B cell (primary cell): ENCODE measurements around the gene ZBBX. TPM values are rescaled to one million over a fixed set of nuclear protein-coding genes. Genes with fewer than 3 reads are reported as not detected.

Experiments
- ATAC-seq: fragments of 200-7000 bp; cut with Tn5 transposase; one replicate; pipeline ENCODE4 v1.10.0; 2021; ENCODE audit warnings: low read depth, mild to moderate bottlenecking, moderate number of reproducible peaks, moderate library complexity
- CTCF ChIA-PET: fragments of 350-600 bp; sonication (Branson Sonifier 250); formaldehyde crosslinking; loops from one replicate; lab custom pipeline; 2021; ENCODE audit warnings: antibody characterized with exemption, inconsistent platforms; lab: Charles Lee
- POLR2A ChIA-PET: fragments of 350-600 bp; sonication (Branson Sonifier 250); formaldehyde crosslinking; loops from one replicate; lab custom pipeline; 2021; ENCODE audit warnings: antibody characterized with exemption; lab: Charles Lee
- DNase-seq: peaks from one replicate; pipeline ENCODE4 v3.0.0; 2013
- H2AFZ ChIP-seq: 2 replicates; pipeline ENCODE4 v1.6.1; 2012; ENCODE audit warnings: mild to moderate bottlenecking, low read depth, low read length; ENCODE audit not compliant: insufficient read depth, poor library complexity, severe bottlenecking
- H3K27ac ChIP-seq, 2 donors: 1 replicate in 1 of 2; 2 replicates in 1 of 2; pipeline ENCODE4 v1.5.1; 2012 to 2013; ENCODE audit warnings: low read length in 2 of 2, mild to moderate bottlenecking in 2 of 2, moderate library complexity in 1 of 2
- H3K27me3 ChIP-seq, 4 experiments: fragments of 200-600 bp in 1 of 4; sonication (generic) in 1 of 4; replicated peaks in 1 of 4; 1 replicate in 2 of 4; 2 replicates in 2 of 4; pipeline versions ENCODE4 v1.6.1 to v1.7.0; 2013 to 2016; ENCODE audit warnings: low read length in 3 of 4, mild to moderate bottlenecking in 2 of 4, mixed read lengths in 1 of 4, moderate library complexity in 1 of 4; ENCODE audit not compliant: insufficient read depth in 4 of 4, control insufficient read depth in 3 of 4; ENCODE audit errors: control extremely low read depth in 1 of 4
- H3K36me3 ChIP-seq, 2 experiments: replicated peaks in 1 of 2; 1 replicate in 1 of 2; 2 replicates in 1 of 2; pipeline versions ENCODE4 v1.6.1 to v1.7.1; 2013; ENCODE audit warnings: low read length in 1 of 2; ENCODE audit not compliant: insufficient read depth in 2 of 2, control insufficient read depth in 1 of 2; ENCODE audit errors: control extremely low read depth in 1 of 2, extremely low read depth in 1 of 2
- H3K4me1 ChIP-seq, 2 donors: fragments of 200-600 bp in 1 of 2; sonication (generic) in 1 of 2; 1 replicate in 1 of 2; 2 replicates in 1 of 2; pipeline versions ENCODE4 v1.5.1 to v1.6.1; 2013 to 2017; ENCODE audit warnings: low read length in 2 of 2; ENCODE audit not compliant: control insufficient read depth in 2 of 2, insufficient read depth in 2 of 2
- H3K4me2 ChIP-seq: replicated peaks from 2 replicates; pipeline ENCODE3; 2012; ENCODE audit warnings: mild to moderate bottlenecking, low read depth, low read length; ENCODE audit not compliant: poor library complexity, severe bottlenecking
- H3K4me3 ChIP-seq, 5 experiments: fragments of 200-600 bp in 1 of 5; sonication (generic) in 1 of 5; 1 replicate in 3 of 5; 2 replicates in 2 of 5; pipeline versions ENCODE4 v1.5.1 to v1.7.0; 2011 to 2016; ENCODE audit warnings: low read length in 4 of 5, mild to moderate bottlenecking in 4 of 5, low read depth in 2 of 5, control low read depth in 1 of 5, moderate library complexity in 1 of 5; ENCODE audit not compliant: insufficient read depth in 1 of 5; ENCODE audit errors: control extremely low read depth in 1 of 5, extremely low read depth in 1 of 5
- H3K79me2 ChIP-seq: fragments of 200-600 bp; sonication (generic); one replicate; pipeline ENCODE4 v1.6.0; 2016; ENCODE audit warnings: low read length; ENCODE audit not compliant: control insufficient read depth, insufficient read depth
- H3K9ac ChIP-seq: fragments of 200-600 bp; sonication (generic); 2 replicates; pipeline ENCODE4 v1.6.1; 2017; ENCODE audit warnings: mild to moderate bottlenecking, low read length, moderate library complexity
- H3K9me3 ChIP-seq, 3 donors: one replicate each; pipeline versions ENCODE4 v1.6.1 to v1.7.1; 2013; ENCODE audit warnings: low read length in 2 of 3; ENCODE audit not compliant: control insufficient read depth in 2 of 3, insufficient read depth in 1 of 3; ENCODE audit errors: control extremely low read depth in 1 of 3
- H4K20me1 ChIP-seq: 2 replicates; pipeline ENCODE4 v1.6.0; 2012; ENCODE audit warnings: mild to moderate bottlenecking, low read length; ENCODE audit not compliant: insufficient read depth, control insufficient read depth, poor library complexity, severe bottlenecking
- H3K27ac Mint-ChIP-seq: one replicate; pipeline ENCODE4 v1.8.0; 2021; ENCODE audit warnings: mixed read lengths
- H3K27me3 Mint-ChIP-seq: one replicate; pipeline ENCODE4 v1.8.0; 2021; ENCODE audit warnings: mixed read lengths
- H3K4me1 Mint-ChIP-seq: one replicate; pipeline ENCODE4 v1.8.0; 2021; ENCODE audit warnings: mixed read lengths
- H3K4me3 Mint-ChIP-seq: one replicate; pipeline ENCODE4 v1.8.0; 2021; ENCODE audit warnings: mixed read lengths
- H3K9me3 Mint-ChIP-seq: one replicate; pipeline ENCODE4 v1.8.0; 2022; ENCODE audit warnings: mixed read lengths; ENCODE audit not compliant: insufficient read depth
- EZH2 ChIP-seq: IDR thresholded peaks from 2 replicates; pipeline ENCODE4 v1.6.1; 2012; ENCODE audit warnings: borderline replicate concordance, low read depth, mild to moderate bottlenecking, moderate library complexity, low read length; ENCODE audit not compliant: insufficient read depth, poor library complexity, severe bottlenecking
- WGBS: methylation state at CpG from one replicate; pipeline ENCODE4 v1.1.5; 2013; ENCODE audit warnings: missing lambda C conversion rate; ENCODE audit not compliant: insufficient coverage; 5-methylcytosine and 5-hydroxymethylcytosine counted together
- intact Hi-C: fragments of 100-400 bp; cut with micrococcal nuclease; formaldehyde crosslinking; loops from one replicate; pipeline ENCODE4 v1.10.0; 2022
- polyA plus RNA-seq: library from polyadenylated mRNA; depleted of rRNA; stranded (reverse); fragments of >200 nt; gene quantifications from 2 replicates; pipeline ENCODE4 v1.2.3, GENCODE V29; 2012
- total RNA-seq, 2 donors: library from RNA; stranded (reverse); fragments of 120-200 nt in 1 of 2; gene quantifications; 1 replicate in 1 of 2; 2 replicates in 1 of 2; pipeline versions ENCODE4 v1.2.3 to v1.2.4, GENCODE V29; 2013 to 2022
- TF ChIP-seq, protein P1 (sequence below): fragments of 200-600 bp; IDR thresholded peaks from one replicate; pipeline ENCODE4 v1.8.0; 2022; ENCODE audit warnings: antibody characterized with exemption, mild to moderate bottlenecking

ZBBX gene
- total and polyA plus RNA-seq, 2 donors (not counting 1 experiment from before 2014, with no cell fraction given) = not detected

- WGBS = 100% methylated on average over 1 of the region's 6 CpGs
- intact Hi-C loops = no loop called here
These were observed 4.6 kb downstream of the ZBBX start for GRCh38 chr3:167375478-167375877.

DNA sequence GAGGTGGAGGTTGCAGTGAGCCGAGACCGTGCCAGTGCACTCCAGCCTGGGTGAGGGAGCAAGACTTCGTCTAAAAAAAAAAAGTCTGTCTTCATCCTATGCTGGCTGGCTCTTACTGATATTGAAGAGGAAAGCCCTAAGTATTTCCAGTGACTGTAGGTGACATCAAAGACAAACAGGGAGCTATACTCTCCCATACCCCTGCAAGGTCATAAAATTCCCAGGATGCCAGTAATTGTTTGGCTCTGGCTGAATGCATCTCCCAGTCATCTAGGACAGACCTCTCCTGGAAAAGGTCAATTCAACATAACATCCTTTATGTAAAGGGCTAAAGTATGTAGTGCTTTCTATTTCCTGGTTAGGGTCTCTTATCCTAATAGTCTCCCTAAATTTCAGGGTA, 8.0 kb downstream of the ZBBX start:
- Histone ChIP-seq H2AFZ (no peak overlapping the region), H3K36me3 (no peaks in the 10 kb centered on the region), H3K4me1 (no peaks in the 10 kb centered on the region), H3K4me3 (no peak overlapping the region), H3K9me3 (no peaks in the 10 kb centered on the region), H4K20me1 (no peaks in the 10 kb centered on the region), H3K4me2 (no peak overlapping the region), H3K27ac (no peak overlapping the region), H3K27me3 (no peaks in the 10 kb centered on the region), H3K9ac (no peak overlapping the region), H3K79me2 (no peaks in the 10 kb centered on the region)
- ChIA-PET POLR2A (no interaction called here), CTCF (interaction anchor here (3.6 kb wide), 1 partner anchor 8 kb away, joined by 12 read pairs; the partner anchor contains the start of gene ZBBX)
- no peaks in the 10 kb centered on the region for H3K27me3 Mint-ChIP-seq
- TF ChIP-seq, protein P1, sequence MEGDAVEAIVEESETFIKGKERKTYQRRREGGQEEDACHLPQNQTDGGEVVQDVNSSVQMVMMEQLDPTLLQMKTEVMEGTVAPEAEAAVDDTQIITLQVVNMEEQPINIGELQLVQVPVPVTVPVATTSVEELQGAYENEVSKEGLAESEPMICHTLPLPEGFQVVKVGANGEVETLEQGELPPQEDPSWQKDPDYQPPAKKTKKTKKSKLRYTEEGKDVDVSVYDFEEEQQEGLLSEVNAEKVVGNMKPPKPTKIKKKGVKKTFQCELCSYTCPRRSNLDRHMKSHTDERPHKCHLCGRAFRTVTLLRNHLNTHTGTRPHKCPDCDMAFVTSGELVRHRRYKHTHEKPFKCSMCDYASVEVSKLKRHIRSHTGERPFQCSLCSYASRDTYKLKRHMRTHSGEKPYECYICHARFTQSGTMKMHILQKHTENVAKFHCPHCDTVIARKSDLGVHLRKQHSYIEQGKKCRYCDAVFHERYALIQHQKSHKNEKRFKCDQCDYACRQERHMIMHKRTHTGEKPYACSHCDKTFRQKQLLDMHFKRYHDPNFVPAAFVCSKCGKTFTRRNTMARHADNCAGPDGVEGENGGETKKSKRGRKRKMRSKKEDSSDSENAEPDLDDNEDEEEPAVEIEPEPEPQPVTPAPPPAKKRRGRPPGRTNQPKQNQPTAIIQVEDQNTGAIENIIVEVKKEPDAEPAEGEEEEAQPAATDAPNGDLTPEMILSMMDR = no peak
- no peak for TF ChIP-seq EZH2
- no peak overlapping the region for H3K27ac Mint-ChIP-seq
- 100% methylated on average over 2 of the region's 3 CpGs for WGBS
- ATAC-seq (no peak), DNase-seq (no peak)
- no peak overlapping the region for H3K4me3 Mint-ChIP-seq
- no peaks in the 10 kb centered on the region for H3K9me3 Mint-ChIP-seq
- intact Hi-C loops = no loop called here
- no peaks in the 10 kb centered on the region for H3K4me1 Mint-ChIP-seq

More at GRCh38 chr3:167375478-167375877, 4.6 kb downstream of the ZBBX start:
- Mint-ChIP-seq H3K27me3 (peaks cover 2% of the 10 kb centered on the region), H3K4me3 (no peak overlapping the region), H3K9me3 (no peaks in the 10 kb centered on the region), H3K4me1 (peaks cover 8% of the 10 kb centered on the region), H3K27ac (no peak overlapping the region)
- H3K36me3 ChIP-seq = no peaks in the 10 kb centered on the region
- H3K9me3 ChIP-seq = no peaks in the 10 kb centered on the region
- ChIA-PET POLR2A (no interaction called here), CTCF (no interaction called here)
- H3K4me3 ChIP-seq = no peak overlapping the region
- peaks cover 0 to 3% (median 0%) of the 10 kb centered on the region in 4 experiments for H3K27me3 ChIP-seq
- TF ChIP-seq, protein P1 = no peak
- TF ChIP-seq EZH2 = no peak
- no peaks in the 10 kb centered on the region for H3K79me2 ChIP-seq
- H3K27ac ChIP-seq = no peak overlapping the region
- H3K4me2 ChIP-seq = no peak overlapping the region
- H2AFZ ChIP-seq = no peak overlapping the region
- no peak for DNase-seq
- H3K9ac ChIP-seq = no peak overlapping the region
- H3K4me1 ChIP-seq = peaks cover 7 to 8% of the 10 kb centered on the region in 2 donors
- ATAC-seq = no peak
- H4K20me1 ChIP-seq = no peaks in the 10 kb centered on the region
